ENCODE results near the gene ZNF300.
"Not testable (repeated sequence)": the region's sequence is repeated elsewhere in the genome, so short reads cannot be mapped to it uniquely, and the experiment has no call there.

ZNF300 gene

GRCh38 chr5:150846654-150847333 is 58.0 kb downstream of the ZNF300 start:
- peak; percentile 88 for FAIRE-seq
- DNase-seq (ENCODE audit: insufficient read length, low spot score) = peak; percentile 75

- not testable (repeated sequence) for DNase-seq (ENCODE audit: insufficient read length, low spot score); FAIRE-seq
Observed at GRCh38 chr5:150846308-150846653, 58.5 kb downstream of the ZNF300 start, which contains the start of gene IRGM. Gene IRGM (plus strand): TSS chr5:150846521. CDS start chr5:150848124, 1,603 bp downstream.

- not testable (repeated sequence) for FAIRE-seq; DNase-seq (ENCODE audit: insufficient read length, low spot score)
Observed at GRCh38 chr5:150845185-150845859, 59.5 kb downstream of the ZNF300 start.

Measured in HTR-8/SVneo (cell line).